ENCODE results near the gene CHCHD3. TPM values are rescaled to one million over a fixed set of nuclear protein-coding genes. Genes with fewer than 3 reads are reported as not detected.
"Not testable (repeated sequence)": the region's sequence is repeated elsewhere in the genome, so short reads cannot be mapped to it uniquely, and the experiment has no call there.

CHCHD3 gene
- polyA plus RNA-seq, 2 of the 4 experiments (the other 2 are of a cell fraction): 96.7 to 139 TPM

- DNase-seq (ENCODE audit: low read depth in 1 of 2, low spot score in 1 of 2): no peak
These were observed 177.7 kb downstream of the CHCHD3 start for GRCh38 chr7:132904209-132904608.

DNA sequence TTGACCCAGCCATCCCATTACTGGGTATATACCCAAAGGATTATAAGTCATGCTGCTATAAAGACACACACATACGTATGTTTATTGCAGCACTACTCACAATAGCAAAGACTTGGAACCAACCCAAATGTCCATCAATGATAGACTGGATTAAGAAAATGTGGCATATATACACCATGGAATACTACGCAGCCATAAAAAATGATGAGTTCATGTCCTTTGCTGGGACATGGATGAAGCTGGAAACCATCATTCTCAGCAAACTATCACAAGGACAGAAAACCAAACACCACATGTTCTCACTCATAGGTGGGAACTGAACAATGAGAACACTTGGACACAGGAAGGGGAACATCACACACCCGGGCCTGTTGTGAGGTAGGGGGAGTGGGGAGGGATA is 179.6 kb downstream of the CHCHD3 start:
- not testable (repeated sequence) for FAIRE-seq, ATAC-seq

More at GRCh38 chr7:132904209-132904608, 177.7 kb downstream of the CHCHD3 start:
- Histone ChIP-seq H3K27ac (no peak overlapping the region), H3K9me3 (no peaks in the 10 kb centered on the region), H3K4me3 (no peak overlapping the region), H3K4me2 (no peak overlapping the region), H3K4me1 (no peaks in the 10 kb centered on the region)
- FAIRE-seq (no peak), ATAC-seq (no peak)
- ChIA-PET POLR2A (no interaction called here), CTCF (no interaction called here)
- no peak for TF ChIP-seq RFX5 (IDR thresholded peaks at IDR 0.05)
- TF ChIP-seq MYC (IDR thresholded peaks at IDR 0.05; ENCODE audit: borderline replicate concordance, low read length): no peak
- no peak for TF ChIP-seq ATOH8 (CRISPR knock-in tag; IDR thresholded peaks at IDR 0.05; ENCODE audit: low read depth)
- no peak for TF ChIP-seq PBX3 (IDR thresholded peaks at IDR 0.05)
- TF ChIP-seq RCOR1 (IDR thresholded peaks at IDR 0.05; ENCODE audit: low read depth, low read length): no peak
- TF ChIP-seq, protein P1, sequence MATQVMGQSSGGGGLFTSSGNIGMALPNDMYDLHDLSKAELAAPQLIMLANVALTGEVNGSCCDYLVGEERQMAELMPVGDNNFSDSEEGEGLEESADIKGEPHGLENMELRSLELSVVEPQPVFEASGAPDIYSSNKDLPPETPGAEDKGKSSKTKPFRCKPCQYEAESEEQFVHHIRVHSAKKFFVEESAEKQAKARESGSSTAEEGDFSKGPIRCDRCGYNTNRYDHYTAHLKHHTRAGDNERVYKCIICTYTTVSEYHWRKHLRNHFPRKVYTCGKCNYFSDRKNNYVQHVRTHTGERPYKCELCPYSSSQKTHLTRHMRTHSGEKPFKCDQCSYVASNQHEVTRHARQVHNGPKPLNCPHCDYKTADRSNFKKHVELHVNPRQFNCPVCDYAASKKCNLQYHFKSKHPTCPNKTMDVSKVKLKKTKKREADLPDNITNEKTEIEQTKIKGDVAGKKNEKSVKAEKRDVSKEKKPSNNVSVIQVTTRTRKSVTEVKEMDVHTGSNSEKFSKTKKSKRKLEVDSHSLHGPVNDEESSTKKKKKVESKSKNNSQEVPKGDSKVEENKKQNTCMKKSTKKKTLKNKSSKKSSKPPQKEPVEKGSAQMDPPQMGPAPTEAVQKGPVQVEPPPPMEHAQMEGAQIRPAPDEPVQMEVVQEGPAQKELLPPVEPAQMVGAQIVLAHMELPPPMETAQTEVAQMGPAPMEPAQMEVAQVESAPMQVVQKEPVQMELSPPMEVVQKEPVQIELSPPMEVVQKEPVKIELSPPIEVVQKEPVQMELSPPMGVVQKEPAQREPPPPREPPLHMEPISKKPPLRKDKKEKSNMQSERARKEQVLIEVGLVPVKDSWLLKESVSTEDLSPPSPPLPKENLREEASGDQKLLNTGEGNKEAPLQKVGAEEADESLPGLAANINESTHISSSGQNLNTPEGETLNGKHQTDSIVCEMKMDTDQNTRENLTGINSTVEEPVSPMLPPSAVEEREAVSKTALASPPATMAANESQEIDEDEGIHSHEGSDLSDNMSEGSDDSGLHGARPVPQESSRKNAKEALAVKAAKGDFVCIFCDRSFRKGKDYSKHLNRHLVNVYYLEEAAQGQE (IDR thresholded peaks at IDR 0.05): no peak
- no peak for TF ChIP-seq HES2 (IDR thresholded peaks at IDR 0.05)
- TF ChIP-seq FOSL2 (IDR thresholded peaks at IDR 0.05): no peak
- no peak for TF ChIP-seq FOSL2 (CRISPR knock-in tag; IDR thresholded peaks at IDR 0.05)
- no peak for TF ChIP-seq BHLHE40 (IDR thresholded peaks at IDR 0.05; ENCODE audit: low read depth, low read length)
- no peak for TF ChIP-seq TFCP2L1 (CRISPR knock-in tag; IDR thresholded peaks at IDR 0.05)
- no peak for TF ChIP-seq NFE2L2 (conservative IDR thresholded peaks at IDR 0.05; ENCODE audit: low read length)
- TF ChIP-seq EHF (CRISPR knock-in tag; IDR thresholded peaks at IDR 0.05): no peak
- no peak for TF ChIP-seq TP53 (CRISPR knock-in tag; IDR thresholded peaks at IDR 0.05)
- TF ChIP-seq ZNF302 (CRISPR knock-in tag; IDR thresholded peaks at IDR 0.05): no peak
- TF ChIP-seq, protein P2, sequence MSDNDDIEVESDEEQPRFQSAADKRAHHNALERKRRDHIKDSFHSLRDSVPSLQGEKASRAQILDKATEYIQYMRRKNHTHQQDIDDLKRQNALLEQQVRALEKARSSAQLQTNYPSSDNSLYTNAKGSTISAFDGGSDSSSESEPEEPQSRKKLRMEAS (IDR thresholded peaks at IDR 0.05): no peak
- no peak for TF ChIP-seq CHD2 (IDR thresholded peaks at IDR 0.05; ENCODE audit: low read length, partially characterized antibody)
- TF ChIP-seq RNF2 (IDR thresholded peaks at IDR 0.05; ENCODE audit: borderline replicate concordance, low read depth): no peak
- TF ChIP-seq, protein P3, sequence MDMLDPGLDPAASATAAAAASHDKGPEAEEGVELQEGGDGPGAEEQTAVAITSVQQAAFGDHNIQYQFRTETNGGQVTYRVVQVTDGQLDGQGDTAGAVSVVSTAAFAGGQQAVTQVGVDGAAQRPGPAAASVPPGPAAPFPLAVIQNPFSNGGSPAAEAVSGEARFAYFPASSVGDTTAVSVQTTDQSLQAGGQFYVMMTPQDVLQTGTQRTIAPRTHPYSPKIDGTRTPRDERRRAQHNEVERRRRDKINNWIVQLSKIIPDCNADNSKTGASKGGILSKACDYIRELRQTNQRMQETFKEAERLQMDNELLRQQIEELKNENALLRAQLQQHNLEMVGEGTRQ (IDR thresholded peaks at IDR 0.05): no peak
- no peak for TF ChIP-seq HOXB5 (CRISPR knock-in tag; IDR thresholded peaks at IDR 0.05)
- TF ChIP-seq GATA3 (IDR thresholded peaks at IDR 0.05; ENCODE audit: borderline replicate concordance): no peak

More for the DNA sequence above, 179.6 kb downstream of the CHCHD3 start:
- H3K4me3 ChIP-seq; POLR2A ChIA-PET; CTCF ChIA-PET; H3K9me3 ChIP-seq; H3K4me2 ChIP-seq; H3K27ac ChIP-seq; DNase-seq (ENCODE audit: low read depth in 1 of 2, low spot score in 1 of 2); H3K4me1 ChIP-seq: not testable (repeated sequence)
- 95% methylated on average over 3 of the region's 3 CpGs for WGBS (ENCODE audit: missing lambda C conversion rate)
